ENCODE measurements around the gene STPG1. TPM values are rescaled to one million over a fixed set of nuclear protein-coding genes. Genes with fewer than 3 reads are reported as not detected.
"Not testable (repeated sequence)": the region's sequence is repeated elsewhere in the genome, so short reads cannot be mapped to it uniquely, and the experiment has no call there.

STPG1 gene, protein sequence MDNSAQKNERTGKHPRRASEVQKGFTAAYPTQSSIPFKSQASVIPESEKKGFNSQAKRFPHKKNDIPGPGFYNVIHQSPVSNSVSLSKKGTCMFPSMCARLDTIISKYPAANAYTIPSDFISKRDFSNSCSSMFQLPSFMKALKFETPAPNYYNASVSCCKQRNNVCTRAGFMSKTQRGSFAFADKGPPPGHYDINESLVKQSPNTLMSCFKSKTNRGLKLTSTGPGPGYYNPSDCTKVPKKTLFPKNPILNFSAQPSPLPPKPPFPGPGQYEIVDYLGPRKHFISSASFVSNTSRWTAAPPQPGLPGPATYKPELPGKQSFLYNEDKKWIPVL
- polyA plus RNA-seq (2013, experiment 1 of 2) = 9.8 TPM
- polyA plus RNA-seq (2013, experiment 2 of 2) = 8.9 TPM

DNA sequence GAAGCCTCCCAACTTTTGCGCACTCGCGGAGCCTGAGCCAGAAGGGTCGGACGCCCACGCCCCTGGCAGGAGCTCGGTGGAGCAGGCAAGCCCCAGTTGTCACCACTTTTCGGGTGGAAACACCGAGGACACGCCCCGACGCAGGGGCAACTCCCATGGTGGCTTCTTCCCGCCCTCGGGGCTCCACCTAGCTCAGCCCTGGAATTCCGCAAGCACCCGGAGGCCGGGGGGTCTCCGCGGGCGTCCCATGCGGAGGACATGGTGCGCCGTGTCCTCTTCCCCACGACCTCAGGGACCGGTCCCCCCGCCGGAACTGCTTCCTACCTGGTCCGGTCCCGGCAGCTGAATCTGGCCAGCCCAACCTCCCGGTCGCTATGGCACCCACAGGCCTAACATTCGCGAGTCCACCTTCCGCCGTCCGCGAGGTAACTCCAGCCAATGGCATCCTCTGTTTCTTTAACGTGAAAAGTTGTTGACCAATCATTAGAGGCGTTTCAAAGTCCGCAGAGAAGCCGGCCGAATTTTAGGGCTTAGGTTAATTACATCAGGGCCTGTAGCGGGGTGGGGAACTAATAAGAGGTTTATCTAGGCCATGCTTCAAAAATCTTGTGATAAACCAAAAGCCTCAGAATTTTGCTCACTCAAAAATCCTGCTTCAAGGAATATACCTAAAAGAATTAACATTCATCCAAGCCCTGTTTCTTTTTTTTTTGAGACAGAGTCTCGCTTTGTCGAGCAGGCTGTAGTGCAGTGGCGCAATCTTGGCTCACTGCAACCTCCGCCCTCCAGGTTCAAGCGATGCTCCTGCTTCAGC lies at the start of gene STPG1:
Gene STPG1, minus strand, starts transcription at position 433 of the 814 bp plus-strand sequence. CDS start 12,394 bp downstream, outside the sequence.
- Histone ChIP-seq H3K14ac (ENCODE audit: low read length in 2 of 2) (peak within 1 kb of the TSS in 1 of 2 experiments; percentile 94), H2BK120ac (ENCODE audit: low read depth, low read length) (no peak within 1 kb of the TSS), H2BK5ac (ENCODE audit: low read depth, low read length, poor library complexity, severe bottlenecking) (no peak within 1 kb of the TSS), H3K9ac (ENCODE audit: low read length) (peak within 1 kb of the TSS; percentile 94), H3K4me1 (ENCODE audit: control insufficient read depth, insufficient read depth, low read depth, low read length) (peaks cover 17% of the 10 kb centered on the region), H2AK5ac (ENCODE audit: low read length, severe bottlenecking) (no peak within 1 kb of the TSS), H4K8ac (ENCODE audit: low read length) (peak within 1 kb of the TSS; percentile 87), H4K91ac (ENCODE audit: low read length) (peak within 1 kb of the TSS; percentile 78), H3K4me2 (ENCODE audit: low read length, poor library complexity, severe bottlenecking) (peak within 1 kb of the TSS; percentile 93), H2AFZ (ENCODE audit: low read depth, low read length) (peak within 1 kb of the TSS; percentile 98), H3K18ac (ENCODE audit: low read depth in 1 of 2, low read length in 2 of 2) (peak within 1 kb of the TSS; percentile 31 to 73), H2BK15ac (ENCODE audit: low read depth, poor library complexity, severe bottlenecking) (peak within 1 kb of the TSS; percentile 15), H3K27ac (ENCODE audit: low read length, poor library complexity, severe bottlenecking) (no peak within 1 kb of the TSS), H3K27me3 (ENCODE audit: control insufficient read depth in 1 of 2, insufficient read depth in 1 of 2, low read length in 2 of 2) (no peaks in the 10 kb centered on the region), H3K4me3 (ENCODE audit: insufficient read depth in 1 of 2, low read depth in 1 of 2, low read length in 2 of 2) (peak within 1 kb of the TSS; percentile 86 to 90), H3K79me1 (replicated peaks; ENCODE audit: low read length, poor library complexity, severe bottlenecking) (peaks cover 8% of the 10 kb centered on the region), H3K9me3 (ENCODE audit: control insufficient read depth, low read length) (no peaks in the 10 kb centered on the region), H3K4ac (ENCODE audit: low read depth in 1 of 2, low read length in 2 of 2) (peak within 1 kb of the TSS in 1 of 2 experiments; percentile 73), H3K23ac (ENCODE audit: low read length in 2 of 2) (no peak within 1 kb of the TSS), H2BK12ac (ENCODE audit: low read length in 2 of 2) (peak within 1 kb of the TSS in 1 of 2 experiments; percentile 79), H3K36me3 (ENCODE audit: control insufficient read depth in 1 of 2, insufficient read depth in 2 of 2, low read depth in 1 of 2, low read length in 2 of 2) (no peaks in the 10 kb centered on the region)
- DNase-seq = peak; percentile 87
- 9% methylated on average over 48 of the region's 48 CpGs for whole genome bisulfite sequencing

DNA sequence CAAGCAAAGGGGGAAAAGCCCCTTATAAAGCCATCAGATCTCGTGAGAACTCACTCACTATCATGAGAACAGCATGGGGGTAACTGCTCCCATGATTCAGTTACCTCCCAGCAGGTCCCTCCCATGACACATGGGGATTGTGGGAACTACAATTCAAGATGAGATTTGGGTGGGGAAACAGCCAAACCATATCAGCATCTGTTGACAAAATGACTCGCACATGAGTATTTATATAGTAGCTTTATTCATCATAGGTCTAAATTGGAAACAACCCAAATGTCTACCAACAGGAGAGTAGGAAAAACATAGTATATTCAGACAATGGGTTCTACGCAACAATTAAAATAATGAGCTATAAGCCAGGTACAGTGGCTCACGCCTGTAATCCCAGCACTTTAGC lies 48.5 kb upstream of the STPG1 start:
- H4K91ac ChIP-seq (ENCODE audit: low read length); DNase-seq; H3K27ac ChIP-seq (ENCODE audit: low read length, poor library complexity, severe bottlenecking); H3K4me2 ChIP-seq (ENCODE audit: low read length, poor library complexity, severe bottlenecking); H2AK5ac ChIP-seq (ENCODE audit: low read length, severe bottlenecking); H3K9ac ChIP-seq (ENCODE audit: low read length); H2BK15ac ChIP-seq (ENCODE audit: low read depth, poor library complexity, severe bottlenecking); H3K4me3 ChIP-seq (ENCODE audit: insufficient read depth in 1 of 2, low read depth in 1 of 2, low read length in 2 of 2); H3K4ac ChIP-seq (ENCODE audit: low read depth in 1 of 2, low read length in 2 of 2); H3K79me1 ChIP-seq (replicated peaks; ENCODE audit: low read length, poor library complexity, severe bottlenecking); H3K18ac ChIP-seq (ENCODE audit: low read depth in 1 of 2, low read length in 2 of 2); H2BK5ac ChIP-seq (ENCODE audit: low read depth, low read length, poor library complexity, severe bottlenecking); H3K14ac ChIP-seq (ENCODE audit: low read length in 2 of 2); H2AFZ ChIP-seq (ENCODE audit: low read depth, low read length); H2BK12ac ChIP-seq (ENCODE audit: low read length in 2 of 2); H4K8ac ChIP-seq (ENCODE audit: low read length); H3K9me3 ChIP-seq (ENCODE audit: control insufficient read depth, low read length); H2BK120ac ChIP-seq (ENCODE audit: low read depth, low read length); H3K23ac ChIP-seq (ENCODE audit: low read length in 2 of 2): not testable (repeated sequence)
- Histone ChIP-seq H3K4me1 (ENCODE audit: control insufficient read depth, insufficient read depth, low read depth, low read length) (peaks cover 16% of the 10 kb centered on the region), H3K36me3 (ENCODE audit: control insufficient read depth in 1 of 2, insufficient read depth in 2 of 2, low read depth in 1 of 2, low read length in 2 of 2) (peaks cover 12 to 34% of the 10 kb centered on the region in 2 experiments), H3K27me3 (ENCODE audit: control insufficient read depth in 1 of 2, insufficient read depth in 1 of 2, low read length in 2 of 2) (peaks cover 0 to 21% of the 10 kb centered on the region in 2 experiments)
- WGBS = 99% methylated on average over 2 of the region's 4 CpGs

DNA sequence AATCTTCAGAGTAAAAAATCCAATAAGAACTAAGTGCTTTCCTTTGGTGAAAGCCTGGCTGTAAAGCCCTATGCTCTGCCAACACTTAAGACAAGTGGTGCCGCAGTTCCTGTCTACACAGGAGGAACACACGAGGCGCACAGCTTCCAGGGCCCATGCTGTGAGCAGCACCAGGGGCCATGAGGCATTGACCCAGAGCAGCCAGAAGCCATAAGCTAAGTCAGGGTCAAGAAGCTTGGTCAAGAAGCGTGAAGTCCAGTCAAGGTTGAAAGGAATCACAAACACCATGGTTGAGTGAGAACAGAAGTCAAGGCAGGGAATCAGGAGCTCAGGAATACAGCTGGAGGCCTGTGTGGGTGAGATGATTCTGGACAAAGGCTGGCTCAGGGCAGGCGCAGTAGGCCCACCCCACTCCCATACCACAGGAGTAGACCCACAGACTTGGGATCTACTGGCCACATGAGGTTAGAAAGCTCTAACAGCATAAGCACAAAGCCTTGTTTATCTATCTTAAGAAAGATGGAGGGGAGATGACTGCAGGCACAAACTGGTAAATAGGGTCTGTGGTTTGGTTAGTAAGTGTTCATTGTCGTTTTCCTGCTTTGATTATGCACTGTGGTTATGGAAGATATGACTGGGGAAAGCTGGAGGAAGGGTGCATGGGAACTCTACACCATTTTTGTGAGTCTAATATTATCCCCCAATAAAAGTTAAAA lies 46.1 kb upstream of the STPG1 start:
- H2AFZ ChIP-seq (ENCODE audit: low read depth, low read length) = no peak overlapping the region
- no peak overlapping the region for H3K27ac ChIP-seq (ENCODE audit: low read length, poor library complexity, severe bottlenecking)
- H3K4ac ChIP-seq (ENCODE audit: low read depth in 1 of 2, low read length in 2 of 2) = no peak overlapping the region
- WGBS = 76% methylated on average over 5 of the region's 6 CpGs
- no peak overlapping the region for H3K9ac ChIP-seq (ENCODE audit: low read length)
- H3K27me3 ChIP-seq (ENCODE audit: control insufficient read depth in 1 of 2, insufficient read depth in 1 of 2, low read length in 2 of 2) = peaks cover 0 to 27% of the 10 kb centered on the region in 2 experiments
- H3K9me3 ChIP-seq (ENCODE audit: control insufficient read depth, low read length) = no peaks in the 10 kb centered on the region
- H4K8ac ChIP-seq (ENCODE audit: low read length) = no peak overlapping the region
- H3K18ac ChIP-seq (ENCODE audit: low read depth in 1 of 2, low read length in 2 of 2) = no peak overlapping the region
- no peak for DNase-seq
- no peak overlapping the region for H4K91ac ChIP-seq (ENCODE audit: low read length)
- no peak overlapping the region for H3K4me3 ChIP-seq (ENCODE audit: insufficient read depth in 1 of 2, low read depth in 1 of 2, low read length in 2 of 2)
- H2BK5ac ChIP-seq (ENCODE audit: low read depth, low read length, poor library complexity, severe bottlenecking) = no peak overlapping the region
- H2BK120ac ChIP-seq (ENCODE audit: low read depth, low read length) = no peak overlapping the region
- no peak overlapping the region for H3K14ac ChIP-seq (ENCODE audit: low read length in 2 of 2)
- H2BK15ac ChIP-seq (ENCODE audit: low read depth, poor library complexity, severe bottlenecking) = no peak overlapping the region
- no peak overlapping the region for H2BK12ac ChIP-seq (ENCODE audit: low read length in 2 of 2)
- H3K4me2 ChIP-seq (ENCODE audit: low read length, poor library complexity, severe bottlenecking) = no peak overlapping the region
- no peaks in the 10 kb centered on the region for H3K79me1 ChIP-seq (replicated peaks; ENCODE audit: low read length, poor library complexity, severe bottlenecking)
- H3K4me1 ChIP-seq (ENCODE audit: control insufficient read depth, insufficient read depth, low read depth, low read length) = peaks cover 16% of the 10 kb centered on the region
- peak overlapping the region in 1 of 2 experiments; percentile 43 for H3K23ac ChIP-seq (ENCODE audit: low read length in 2 of 2)
- no peak overlapping the region for H2AK5ac ChIP-seq (ENCODE audit: low read length, severe bottlenecking)
- H3K36me3 ChIP-seq (ENCODE audit: control insufficient read depth in 1 of 2, insufficient read depth in 2 of 2, low read depth in 1 of 2, low read length in 2 of 2) = peaks cover 16 to 32% of the 10 kb centered on the region in 2 experiments
